Measurements from ENCODE around the gene TRAF2.
"Not testable (repeated sequence)": the region's sequence is repeated elsewhere in the genome, so short reads cannot be mapped to it uniquely, and the experiment has no call there.

The TRAF2 gene

DNA sequence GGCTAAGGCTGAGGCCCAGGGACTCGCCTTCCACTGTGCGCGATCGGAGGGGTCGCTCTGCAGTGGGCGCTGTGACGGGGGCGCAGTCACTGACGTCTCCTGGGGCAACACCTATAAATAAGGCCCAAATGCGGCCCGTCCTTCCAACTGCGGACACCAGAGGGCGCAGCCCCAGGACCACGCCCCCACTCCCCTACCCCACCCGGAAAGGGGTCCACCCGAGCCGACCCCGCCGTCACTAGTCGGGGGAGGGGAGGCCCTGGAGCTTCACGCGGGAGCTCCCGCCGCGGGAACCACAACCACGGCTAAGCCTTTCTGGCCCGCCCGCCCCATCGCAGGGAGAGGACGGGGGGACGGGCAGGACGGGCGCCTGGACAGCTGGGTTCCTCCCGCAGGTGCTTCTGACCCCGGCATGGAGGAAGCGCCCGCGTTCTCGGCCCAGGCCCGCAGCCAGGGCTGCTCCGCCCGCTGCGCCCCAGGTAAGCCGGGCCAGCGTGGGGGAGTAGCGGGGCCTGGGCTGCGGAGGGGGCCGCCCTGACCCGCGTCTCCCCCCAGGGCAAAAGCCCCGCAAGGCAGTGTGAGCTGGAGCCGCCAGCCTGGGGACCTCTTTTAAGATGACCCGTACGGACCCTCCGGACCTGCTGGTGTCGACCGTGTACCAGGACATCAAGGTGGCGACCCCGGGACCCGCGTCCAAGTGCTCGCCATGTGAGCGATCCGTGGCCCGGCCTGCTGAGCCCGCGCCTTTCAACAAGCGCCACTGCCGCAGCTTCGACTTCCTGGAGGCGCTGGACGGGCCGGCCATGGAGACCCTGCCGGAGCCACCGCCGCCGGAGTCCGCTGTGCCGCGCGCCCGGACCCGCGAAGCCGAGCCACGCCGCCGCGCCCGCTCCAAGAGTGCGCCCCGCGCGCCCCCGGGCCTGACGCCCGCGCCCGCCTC lies 42.2 kb upstream of the TRAF2 start:
- H3K36me3 Mint-ChIP-seq, H3K27ac Mint-ChIP-seq, H3K9me3 Mint-ChIP-seq: not testable (repeated sequence)
- peak; percentile 73 for DNase-seq
- H3K4me1 Mint-ChIP-seq = peaks cover 28% of the 10 kb centered on the region
- CTCF ChIA-PET = interaction anchor here (1.0 to 2.3 kb wide), 3 partner anchors 38 to 191 kb away, joined by 3 to 13 read pairs (median 6); no protein-coding TSS in a partner anchor
- H3K27me3 Mint-ChIP-seq = peaks cover 59% of the 10 kb centered on the region
- peak overlapping the region; percentile 54 for H3K4me3 Mint-ChIP-seq

- peaks cover 63% of the 10 kb centered on the region for H3K27me3 Mint-ChIP-seq
- H3K36me3 Mint-ChIP-seq = peaks cover 10% of the 10 kb centered on the region
- no peak overlapping the region for H3K4me3 Mint-ChIP-seq
- CTCF ChIA-PET = interaction anchor here (1.0 kb wide), 1 partner anchor 99 kb away, joined by 3 read pairs; no protein-coding TSS in a partner anchor
- no peaks in the 10 kb centered on the region for H3K9me3 Mint-ChIP-seq
- H3K27ac Mint-ChIP-seq = peak overlapping the region; percentile 55
- no peak for DNase-seq
- peaks cover 32% of the 10 kb centered on the region for H3K4me1 Mint-ChIP-seq
These were observed 41.4 kb upstream of the TRAF2 start for GRCh38 chr9:136844761-136845464.

DNA sequence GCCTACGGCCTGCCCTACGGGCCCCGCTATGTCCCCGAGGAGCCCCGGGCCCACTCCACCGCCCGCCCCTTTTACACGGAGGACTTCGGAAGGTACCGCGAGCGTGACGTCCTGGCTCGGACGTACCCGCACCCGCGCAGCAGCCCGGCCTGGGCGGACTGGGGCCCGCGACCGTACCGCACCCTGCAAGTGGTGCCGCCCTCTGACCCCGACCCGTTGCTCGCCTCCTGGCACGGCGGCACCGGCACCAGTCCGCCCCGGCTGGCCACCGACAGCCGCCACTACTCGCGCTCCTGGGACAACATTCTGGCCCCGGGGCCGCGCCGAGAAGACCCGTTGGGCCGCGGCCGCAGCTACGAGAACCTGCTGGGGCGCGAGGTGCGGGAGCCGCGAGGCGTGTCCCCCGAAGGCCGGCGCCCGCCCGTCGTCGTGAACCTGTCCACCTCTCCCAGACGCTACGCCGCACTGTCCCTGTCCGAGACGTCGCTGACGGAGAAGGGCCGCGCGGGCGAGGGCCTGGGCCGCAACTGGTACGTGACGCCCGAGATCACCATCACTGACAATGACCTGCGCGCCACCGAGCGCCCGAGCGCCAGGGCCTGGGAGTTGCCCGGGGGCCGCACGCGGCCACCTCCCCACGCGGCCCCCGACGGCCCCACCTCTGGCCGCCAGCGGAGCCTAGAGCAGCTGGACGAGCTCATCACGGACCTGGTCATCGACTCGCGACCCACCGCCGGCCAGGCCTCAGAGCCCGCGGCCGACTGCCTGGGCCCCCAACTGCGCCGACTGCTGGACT lies 40.7 kb upstream of the TRAF2 start:
- peaks cover 8% of the 10 kb centered on the region for H3K36me3 Mint-ChIP-seq
- peaks cover 34% of the 10 kb centered on the region for H3K4me1 Mint-ChIP-seq
- CTCF ChIA-PET = no interaction called here
- peak overlapping the region; percentile 55 for H3K27ac Mint-ChIP-seq
- no peaks in the 10 kb centered on the region for H3K9me3 Mint-ChIP-seq
- H3K4me3 Mint-ChIP-seq = no peak overlapping the region
- peaks cover 63% of the 10 kb centered on the region for H3K27me3 Mint-ChIP-seq
- no peak for DNase-seq

GRCh38 chr9:136846376-136847087 lies 39.8 kb upstream of the TRAF2 start:
- peak overlapping the region; percentile 56 for H3K4me3 Mint-ChIP-seq
- H3K27me3 Mint-ChIP-seq = peaks cover 63% of the 10 kb centered on the region
- CTCF ChIA-PET = interaction anchor here (1.4 kb wide), 1 partner anchor 37 kb away, joined by 4 read pairs; no protein-coding TSS in a partner anchor
- peaks cover 8% of the 10 kb centered on the region for H3K36me3 Mint-ChIP-seq
- H3K27ac Mint-ChIP-seq = peak overlapping the region; percentile 75
- H3K4me1 Mint-ChIP-seq = peaks cover 31% of the 10 kb centered on the region
- no peaks in the 10 kb centered on the region for H3K9me3 Mint-ChIP-seq
- DNase-seq = no peak

GRCh38 chr9:136847088-136847825 lies 39.1 kb upstream of the TRAF2 start:
- Mint-ChIP-seq H3K4me3 (peak overlapping the region; percentile 90), H3K27ac (peak overlapping the region; percentile 64), H3K36me3 (peaks cover 8% of the 10 kb centered on the region), H3K27me3 (peaks cover 61% of the 10 kb centered on the region), H3K9me3 (no peaks in the 10 kb centered on the region), H3K4me1 (peaks cover 29% of the 10 kb centered on the region)
- CTCF ChIA-PET = interaction anchor here (0.5 to 1.6 kb wide), 4 partner anchors 27 to 182 kb away, joined by 3 to 4 read pairs (median 3); no protein-coding TSS in a partner anchor
- peak; percentile 34 for DNase-seq

DNA sequence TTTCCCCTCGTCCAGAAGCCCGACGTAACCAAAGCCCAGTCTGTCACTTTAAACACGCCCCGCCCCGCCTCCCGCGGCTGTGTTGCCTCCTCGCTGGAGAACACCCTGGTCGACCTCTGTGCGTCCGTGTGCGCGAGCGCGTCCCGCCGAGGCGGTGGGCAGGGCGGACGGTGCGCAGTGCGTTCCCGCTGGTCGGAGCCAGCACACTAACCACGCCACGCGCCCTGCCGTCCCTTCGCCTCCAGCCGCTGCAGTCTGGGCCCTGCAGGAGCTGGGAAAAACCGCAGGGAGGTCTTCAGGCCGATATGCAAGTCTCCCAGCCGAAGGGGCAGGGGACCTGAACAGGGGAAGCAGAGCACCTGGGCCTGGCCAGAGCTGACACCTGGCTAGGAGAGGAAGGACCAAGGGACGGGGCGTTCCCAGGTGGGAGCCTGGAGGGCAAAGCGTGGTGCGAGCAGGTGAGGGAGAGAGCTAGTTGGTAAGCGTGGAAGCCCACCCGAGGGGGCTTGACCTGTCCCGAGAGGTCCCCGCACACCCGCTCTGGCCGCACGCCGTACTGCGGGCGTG lies 38.4 kb upstream of the TRAF2 start:
- Mint-ChIP-seq H3K4me1 (peaks cover 26% of the 10 kb centered on the region), H3K27me3 (peaks cover 59% of the 10 kb centered on the region), H3K36me3 (peaks cover 8% of the 10 kb centered on the region), H3K9me3 (no peaks in the 10 kb centered on the region), H3K27ac (peak overlapping the region; percentile 64), H3K4me3 (peak overlapping the region; percentile 90)
- CTCF ChIA-PET = interaction anchor here (0.5 to 1.6 kb wide), 4 partner anchors 27 to 187 kb away, joined by 3 to 5 read pairs (median 4); no protein-coding TSS in a partner anchor
- DNase-seq = peak; percentile 90

GRCh38 chr9:136848393-136849037 lies 37.8 kb upstream of the TRAF2 start:
- CTCF ChIA-PET = interaction anchor here (1.1 to 1.6 kb wide), 2 partner anchors 181 to 186 kb away, joined by 3 to 5 read pairs; no protein-coding TSS in a partner anchor
- Mint-ChIP-seq H3K4me3 (peak overlapping the region; percentile 90), H3K36me3 (peaks cover 8% of the 10 kb centered on the region), H3K4me1 (peaks cover 24% of the 10 kb centered on the region), H3K27me3 (peaks cover 56% of the 10 kb centered on the region), H3K27ac (peak overlapping the region; percentile 88), H3K9me3 (no peaks in the 10 kb centered on the region)
- DNase-seq = peak; percentile 66

GRCh38 chr9:136849038-136849959 lies 37.0 kb upstream of the TRAF2 start, which contains the start of gene PHPT1:
PHPT1 (plus strand) TSS chr9:136849409; CDS start chr9:136849431, 22 bp downstream.
- H3K36me3 Mint-ChIP-seq = peaks cover 8% of the 10 kb centered on the region
- H3K9me3 Mint-ChIP-seq = no peaks in the 10 kb centered on the region
- peak within 1 kb of the TSS; percentile 88 for H3K27ac Mint-ChIP-seq
- peak; percentile 98 for DNase-seq
- peak within 1 kb of the TSS; percentile 90 for H3K4me3 Mint-ChIP-seq
- H3K27me3 Mint-ChIP-seq = peaks cover 48% of the 10 kb centered on the region
- CTCF ChIA-PET = interaction anchor here (1.1 to 1.6 kb wide), 2 partner anchors 180 to 186 kb away, joined by 3 to 5 read pairs; no protein-coding TSS in a partner anchor
- peaks cover 22% of the 10 kb centered on the region for H3K4me1 Mint-ChIP-seq

GRCh38 chr9:136849960-136850865 lies 36.1 kb upstream of the TRAF2 start:
- H3K4me3 Mint-ChIP-seq = peak overlapping the region; percentile 90
- no peaks in the 10 kb centered on the region for H3K9me3 Mint-ChIP-seq
- peaks cover 22% of the 10 kb centered on the region for H3K4me1 Mint-ChIP-seq
- H3K27ac Mint-ChIP-seq = peak overlapping the region; percentile 64
- CTCF ChIA-PET = no interaction called here
- peaks cover 42% of the 10 kb centered on the region for H3K27me3 Mint-ChIP-seq
- H3K36me3 Mint-ChIP-seq = peaks cover 6% of the 10 kb centered on the region
- no peak for DNase-seq
